Stimulated activated CD8-positive, alpha-beta memory T cell treated with anti-CD3 and anti-CD28 coated beads, Interleukin-12 subunit alpha, Interleukin-12 subunit beta, amount 100 ng/mL, for 4 hours (primary cell): ENCODE results near the gene CBR4.

Experiments used
- DNase-seq: peaks from one replicate; pipeline ENCODE4 v3.0.0-alpha.2; 2020; ENCODE audit warnings: low read depth

CBR4 gene

DNA sequence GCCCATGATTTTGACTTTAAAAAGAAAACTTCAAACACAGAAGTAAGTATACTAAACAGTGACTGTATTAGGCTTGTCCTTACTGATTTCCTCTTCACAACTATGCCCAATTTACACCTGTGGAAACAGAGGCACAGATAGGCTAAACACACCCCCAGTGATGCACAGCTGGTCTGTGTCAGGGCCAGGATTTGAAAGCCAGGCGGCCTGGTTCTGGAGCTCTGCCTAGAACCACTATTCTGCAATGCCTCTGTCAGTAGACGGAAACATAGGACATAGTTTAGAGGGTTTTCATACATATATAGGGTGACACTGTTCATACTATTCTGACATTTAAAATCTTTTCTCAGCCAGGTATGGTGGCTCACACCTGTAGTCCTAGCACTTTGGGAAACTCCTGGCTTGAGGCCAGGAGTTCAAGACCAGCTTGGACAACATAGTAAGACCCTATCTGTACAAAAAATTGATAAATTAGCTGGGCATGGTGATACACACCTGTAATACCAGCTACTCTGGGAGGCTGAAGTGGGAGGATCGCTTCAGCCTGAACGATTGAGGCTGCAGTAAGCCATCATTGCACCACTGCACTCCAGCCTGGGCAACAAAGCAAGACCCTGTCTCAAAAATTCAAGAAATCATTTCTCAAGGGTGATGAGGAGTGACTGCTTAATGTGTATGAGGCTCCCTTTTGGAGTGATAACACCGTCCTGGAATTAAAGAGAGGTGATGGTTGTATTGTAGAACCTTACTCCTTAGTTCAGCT is 23.0 kb upstream of the CBR4 start:
- no peak for DNase-seq

DNA sequence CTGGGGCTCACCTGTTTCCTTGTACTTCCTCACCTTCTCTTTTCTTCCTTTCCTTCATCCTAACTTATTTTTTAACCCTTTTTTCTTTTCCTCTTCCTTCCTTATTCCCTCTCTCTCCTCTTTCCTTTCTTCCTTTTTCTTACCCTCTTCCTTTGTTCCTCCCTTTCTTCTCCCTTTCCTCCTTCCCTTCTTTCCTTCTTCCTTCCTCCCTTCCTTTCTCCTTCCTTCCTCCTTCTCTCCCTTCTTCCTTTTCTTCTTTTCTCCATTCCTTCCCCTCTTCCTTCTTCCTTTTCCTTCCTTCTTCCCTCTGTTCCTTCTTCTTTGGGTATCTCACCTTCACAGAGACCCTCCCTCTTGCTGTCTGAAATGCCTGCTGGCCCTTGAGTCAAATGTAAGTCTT is 22.1 kb upstream of the CBR4 start:
- no peak for DNase-seq

GRCh38 chr4:169031392-169031791 is 21.3 kb upstream of the CBR4 start:
- DNase-seq, result no peak

GRCh38 chr4:169030562-169030982 is 20.5 kb upstream of the CBR4 start:
- DNase-seq, result no peak

DNA sequence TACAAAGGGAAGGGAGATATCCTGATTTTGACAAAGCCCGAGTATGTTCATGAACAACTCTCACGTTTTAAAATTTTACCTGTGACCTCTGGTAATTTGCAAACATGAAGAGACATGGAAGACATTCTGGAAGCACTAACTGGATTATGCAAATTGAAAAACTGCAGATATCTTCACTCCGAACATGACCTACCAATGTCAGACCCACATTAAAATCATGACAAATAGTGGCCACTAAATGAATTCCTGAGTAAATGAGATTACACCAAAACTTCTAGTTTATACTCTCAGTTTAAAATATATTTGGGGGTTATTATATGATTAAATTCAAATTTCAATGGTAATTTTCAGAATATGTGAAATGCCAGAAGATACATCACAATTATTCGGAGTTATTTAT is 19.9 kb upstream of the CBR4 start:
- DNase-seq, result no peak

DNA sequence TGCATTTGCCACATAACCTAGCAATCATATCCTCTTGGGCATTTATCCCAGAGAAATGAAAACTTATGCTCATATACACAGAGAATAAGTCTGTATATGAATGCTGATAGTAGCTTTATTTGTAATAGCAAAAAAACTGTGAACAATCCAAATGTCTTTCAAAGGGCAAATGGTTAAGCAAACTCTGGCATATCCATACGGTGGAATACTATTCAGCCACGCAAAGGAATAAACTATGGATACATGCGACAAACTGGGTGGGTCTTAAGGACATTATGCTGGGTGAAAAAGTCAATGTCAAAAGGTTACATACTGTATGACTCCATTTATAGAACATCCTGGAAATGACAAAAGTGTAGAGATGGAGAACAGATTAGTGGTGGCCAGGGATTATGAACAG is 17.6 kb upstream of the CBR4 start:
- no peak for DNase-seq

GRCh38 chr4:169025184-169025583 is 15.1 kb upstream of the CBR4 start:
- DNase-seq, result no peak

GRCh38 chr4:169024762-169025161 is 14.7 kb upstream of the CBR4 start:
- no peak for DNase-seq

DNA sequence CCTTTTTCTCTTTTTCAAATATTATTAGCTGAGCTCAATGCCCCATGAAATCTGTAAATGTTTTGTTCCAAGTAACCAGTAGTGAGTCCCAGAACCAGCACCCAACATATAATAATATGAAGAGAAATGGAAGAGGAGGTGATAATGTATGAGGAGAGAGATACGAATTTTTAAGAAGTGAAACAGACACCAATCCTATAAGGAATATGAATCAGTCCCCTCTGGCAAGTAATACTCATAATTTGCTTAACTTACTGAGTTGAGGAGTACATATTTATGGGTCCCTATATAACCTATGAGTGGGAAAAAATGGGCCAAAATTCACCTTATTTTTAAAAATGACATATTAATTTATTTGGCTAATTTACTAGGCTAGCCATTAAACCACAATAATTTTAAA is 8.4 kb upstream of the CBR4 start:
- no peak for DNase-seq

DNA sequence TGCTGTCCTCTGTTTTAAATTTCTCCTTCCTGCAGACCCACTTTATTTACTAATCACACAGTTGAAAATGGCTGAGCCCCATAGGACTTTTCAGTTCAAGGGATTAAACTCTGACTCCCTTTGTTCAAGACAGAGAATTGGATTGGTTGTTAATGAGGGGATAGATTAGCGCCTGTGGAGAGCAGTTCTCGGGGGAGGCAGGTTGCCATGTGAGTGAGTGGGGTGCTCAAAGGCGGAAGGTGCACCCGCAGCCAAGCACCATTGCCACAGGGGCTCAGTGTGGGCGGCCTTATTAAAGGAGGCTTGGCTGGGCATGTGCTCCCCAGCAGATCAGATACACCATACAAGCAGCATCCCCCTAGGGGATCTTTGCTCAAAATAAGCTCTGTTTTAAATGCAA is 7.9 kb upstream of the CBR4 start:
- no peak for DNase-seq

GRCh38 chr4:169015186-169015623 is 5.2 kb upstream of the CBR4 start:
- no peak for DNase-seq

DNA sequence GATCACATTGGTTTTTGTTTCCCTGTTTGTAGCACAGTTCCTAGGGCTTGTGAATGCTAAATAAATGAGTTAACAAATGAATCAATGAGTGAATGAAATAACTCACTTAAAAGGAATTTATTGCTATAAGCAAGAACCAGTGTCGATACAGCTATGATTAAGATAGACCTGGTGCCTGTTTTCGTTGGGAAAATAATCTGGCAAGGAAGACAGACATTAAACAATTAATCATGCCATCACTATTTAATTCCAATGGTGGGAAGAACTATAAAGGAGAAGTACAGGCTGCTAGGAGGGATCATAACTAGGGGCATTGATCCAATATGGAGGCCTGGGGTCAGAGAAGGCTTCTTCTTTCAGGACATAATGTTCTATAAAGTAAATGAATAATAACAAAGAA is 4.5 kb upstream of the CBR4 start:
- DNase-seq, result no peak

DNA sequence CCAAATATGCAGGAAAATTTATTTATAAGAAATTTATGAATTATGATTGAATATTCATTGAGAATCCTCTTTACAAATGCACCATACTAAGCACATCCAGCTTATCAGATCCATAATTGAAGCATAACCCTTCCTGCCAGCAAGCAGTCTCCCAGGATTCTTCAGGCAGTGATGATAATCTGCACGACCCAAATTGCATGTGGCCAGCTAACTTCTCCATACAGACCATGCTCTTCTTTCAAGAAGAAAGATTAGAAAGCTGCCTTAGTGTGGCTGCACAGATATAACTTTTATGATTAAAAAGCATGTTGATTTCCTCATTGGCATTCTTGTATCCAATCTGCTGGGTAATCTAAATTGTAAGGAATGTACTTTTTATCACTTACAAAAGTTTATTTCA is 3.3 kb upstream of the CBR4 start:
- DNase-seq, result no peak

DNA sequence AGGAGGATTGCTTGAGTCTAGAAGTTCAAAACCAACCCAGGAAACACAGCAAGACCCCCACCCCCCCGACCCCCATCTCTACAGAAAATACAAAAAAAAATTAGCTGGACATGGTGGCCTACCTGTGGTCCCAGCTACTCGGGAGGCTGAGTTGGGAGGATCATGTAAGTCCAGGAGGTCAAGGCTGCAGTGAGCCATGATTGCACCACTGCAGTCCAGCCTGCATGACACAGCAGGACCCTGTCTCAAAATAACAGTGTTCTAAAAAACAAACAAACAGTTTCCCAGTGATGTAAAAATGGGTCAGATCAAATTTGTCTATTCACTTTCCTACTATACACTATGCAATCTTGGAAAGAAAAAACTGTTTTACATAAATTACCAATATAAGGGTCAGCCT is 2.0 kb upstream of the CBR4 start:
- no peak for DNase-seq

GRCh38 chr4:169009286-169010124 is 550 bp downstream of the CBR4 start:
- DNase-seq, result peak; percentile 30

DNA sequence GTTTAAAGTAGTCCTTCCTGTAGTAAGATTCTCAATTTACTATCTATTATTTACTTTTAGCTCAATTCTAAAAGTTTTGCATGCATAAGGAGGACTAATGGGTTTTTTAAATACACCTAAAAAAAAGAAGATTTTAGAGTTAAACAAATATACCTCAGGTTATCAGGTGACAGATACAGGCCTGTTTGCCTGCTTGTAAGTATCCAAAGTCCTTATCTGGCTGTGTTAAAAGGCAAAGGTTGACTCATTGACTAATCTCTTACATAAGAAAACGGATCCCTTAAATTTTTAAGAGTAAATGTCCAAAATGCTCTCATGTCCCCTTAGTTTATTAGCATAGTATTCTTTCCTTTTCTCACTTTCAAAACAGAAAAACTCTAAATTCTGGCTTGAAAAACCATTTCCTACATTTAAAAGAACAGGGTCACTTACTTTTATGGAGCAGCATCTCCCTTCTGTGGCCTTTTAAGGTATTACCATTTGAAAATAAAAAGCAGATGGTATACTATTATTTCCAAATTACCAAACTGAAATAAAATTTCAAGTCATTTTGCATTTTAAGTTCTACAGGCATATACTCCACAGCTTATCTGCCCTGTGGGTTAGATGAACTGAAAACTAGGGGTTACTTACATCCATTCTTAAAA is 4.5 kb downstream of the CBR4 start:
- no peak for DNase-seq

DNA sequence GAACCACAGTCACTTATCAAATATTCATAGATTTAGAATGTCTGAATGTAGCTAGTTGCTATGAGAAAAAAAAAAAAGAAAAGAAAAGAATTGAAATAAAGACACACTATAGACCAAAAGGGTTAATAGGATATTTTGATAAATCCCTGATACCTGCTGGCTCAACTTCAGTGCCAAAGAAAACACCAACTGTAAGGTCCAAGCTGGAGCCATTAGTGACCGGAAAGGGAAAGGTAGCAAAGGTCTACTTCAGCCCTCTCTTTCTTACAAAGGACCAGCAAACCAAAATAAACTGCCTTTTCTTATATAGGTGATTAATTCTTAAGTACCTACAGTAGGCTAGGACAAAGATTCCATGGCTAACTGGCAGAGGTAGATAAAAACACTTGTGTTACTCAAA is 9.7 kb downstream of the CBR4 start:
- DNase-seq, result no peak

GRCh38 chr4:168999809-169000208 is 10.2 kb downstream of the CBR4 start:
- no peak for DNase-seq

DNA sequence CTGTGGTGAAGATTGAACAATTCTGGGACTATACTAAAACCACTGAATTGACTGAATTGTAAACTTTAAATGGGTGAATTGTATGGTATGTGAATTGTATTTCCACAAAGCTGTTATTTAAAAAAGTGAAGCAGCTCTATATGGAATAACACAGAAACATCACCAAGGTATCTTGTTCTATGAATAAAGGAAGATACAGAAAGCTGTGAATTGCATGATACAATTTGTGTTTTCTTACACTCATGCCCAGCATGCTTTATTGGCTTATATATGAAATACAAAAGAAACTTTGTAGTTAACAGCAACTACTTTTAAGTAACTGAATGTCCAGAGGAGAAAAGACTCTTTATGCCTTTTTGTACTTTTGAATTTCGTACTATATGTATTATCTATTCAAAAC is 11.5 kb downstream of the CBR4 start:
- DNase-seq, result no peak

DNA sequence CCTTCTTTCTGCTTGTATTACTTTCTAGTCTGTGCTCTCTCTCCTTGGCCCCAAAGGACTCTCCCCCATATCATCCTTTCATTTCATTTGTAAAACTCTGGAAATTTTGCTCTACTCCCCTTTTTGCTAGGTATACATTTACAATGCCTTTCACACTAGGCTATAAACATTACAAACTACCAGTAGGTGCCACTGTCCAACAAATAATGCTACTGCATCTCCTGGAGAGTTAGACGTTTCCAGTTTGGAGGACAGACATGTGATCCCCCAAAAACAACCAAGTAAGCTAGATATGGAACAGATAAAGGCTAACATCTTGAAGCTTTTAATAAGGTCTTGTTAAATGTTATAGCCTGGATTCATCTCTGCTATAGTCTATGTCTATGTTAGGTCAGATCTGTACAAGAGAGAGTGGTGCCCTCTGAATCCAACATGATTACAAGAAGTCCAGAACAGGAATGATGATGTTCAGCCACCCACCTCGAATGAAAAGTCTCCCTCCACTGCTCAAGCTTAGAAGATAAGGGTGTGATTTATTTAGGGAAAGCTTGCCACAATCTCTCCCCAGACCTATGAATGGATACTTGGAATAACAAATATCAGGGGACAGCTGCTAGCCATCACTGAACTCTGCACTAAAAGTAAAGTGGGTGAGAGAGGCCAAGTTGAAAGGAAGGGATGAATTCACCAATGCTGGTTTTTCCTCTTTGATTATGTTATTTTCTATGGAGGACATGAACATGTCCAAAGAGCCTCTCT is 14.3 kb downstream of the CBR4 start:
- DNase-seq, result no peak

DNA sequence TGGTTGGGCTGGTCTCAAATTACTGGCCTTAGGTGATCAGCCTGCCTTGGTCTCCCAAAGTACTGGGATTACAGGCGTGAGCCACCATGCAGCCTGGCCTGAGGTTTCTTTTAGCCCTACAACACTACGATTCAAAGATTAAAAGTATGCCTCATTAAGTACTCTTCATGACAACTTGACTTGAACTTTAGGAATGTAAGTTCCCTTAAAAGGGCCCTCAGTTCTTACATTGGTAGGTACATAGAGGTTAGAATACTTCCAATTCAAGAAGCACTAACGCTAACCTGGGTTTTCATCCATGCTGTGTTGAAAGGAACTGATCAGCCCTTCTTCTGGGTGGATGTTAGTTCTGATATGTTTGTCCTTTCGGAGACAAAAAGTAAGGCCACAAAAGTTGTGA is 15.1 kb downstream of the CBR4 start:
- DNase-seq, result no peak
